GM19397 (cell line): ENCODE measurements around the gene METTL15.
"Not testable (repeated sequence)": the region's sequence is repeated elsewhere in the genome, so short reads cannot be mapped to it uniquely, and the experiment has no call there.

Experiments used
- ATAC-seq: cut with Tn5 transposase; IDR thresholded peaks from one replicate; pipeline ENCODE4 v1.9.1; 2021; ENCODE audit warnings: mild to moderate bottlenecking, moderate library complexity; ENCODE audit not compliant: unreplicated experiment

The METTL15 gene

GRCh38 chr11:28176351-28176750, 68.2 kb downstream of the METTL15 start:
- no peak for ATAC-seq

GRCh38 chr11:28195449-28195848, 87.3 kb downstream of the METTL15 start:
- no peak for ATAC-seq

GRCh38 chr11:28209906-28210305, 101.7 kb downstream of the METTL15 start:
- no peak for ATAC-seq

- ATAC-seq: not testable (repeated sequence)
Measured at GRCh38 chr11:28222063-28222462, 113.9 kb downstream of the METTL15 start.

- ATAC-seq: no peak
Measured at GRCh38 chr11:28223577-28223976, 115.4 kb downstream of the METTL15 start.

- ATAC-seq: no peak
Measured at GRCh38 chr11:28223994-28224393, 115.8 kb downstream of the METTL15 start.

- no peak for ATAC-seq
Measured at GRCh38 chr11:28227460-28227859, 119.3 kb downstream of the METTL15 start.

GRCh38 chr11:28228196-28228895, 120.2 kb downstream of the METTL15 start:
- no peak for ATAC-seq

- no peak for ATAC-seq
Measured at GRCh38 chr11:28231475-28231874, 123.3 kb downstream of the METTL15 start.

- ATAC-seq: no peak
Measured at GRCh38 chr11:28232649-28233048, 124.5 kb downstream of the METTL15 start.

- no peak for ATAC-seq
Measured at GRCh38 chr11:28241760-28242159, 133.6 kb downstream of the METTL15 start.

- no peak for ATAC-seq
Measured at GRCh38 chr11:28242596-28242995, 134.4 kb downstream of the METTL15 start.

GRCh38 chr11:28243061-28243460, 134.9 kb downstream of the METTL15 start:
- ATAC-seq: no peak

- ATAC-seq: no peak
Measured at GRCh38 chr11:28243581-28243980, 135.4 kb downstream of the METTL15 start.

- ATAC-seq: no peak
Measured at GRCh38 chr11:28245131-28245530, 136.9 kb downstream of the METTL15 start.

- peak; percentile 66 for ATAC-seq
Measured at GRCh38 chr11:28250192-28250591, 142.0 kb downstream of the METTL15 start.

GRCh38 chr11:28251257-28251656, 143.1 kb downstream of the METTL15 start:
- ATAC-seq: no peak

- ATAC-seq: no peak
Measured at GRCh38 chr11:28257761-28258160, 149.6 kb downstream of the METTL15 start.

- peak; percentile 67 for ATAC-seq
Measured at GRCh38 chr11:28259177-28259843, 151.1 kb downstream of the METTL15 start.

GRCh38 chr11:28268925-28269324, 160.7 kb downstream of the METTL15 start:
- ATAC-seq: no peak

GRCh38 chr11:28269586-28269985, 161.4 kb downstream of the METTL15 start:
- ATAC-seq: no peak

GRCh38 chr11:28272247-28272646, 164.1 kb downstream of the METTL15 start:
- not testable (repeated sequence) for ATAC-seq
